Smooth muscle cell (in vitro differentiated cells): ENCODE measurements around the gene WNT5B. TPM values are rescaled to one million over a fixed set of nuclear protein-coding genes. Genes with fewer than 3 reads are reported as not detected.
A peak's percentile ranks its signal among the peaks of the same experiment; 100 is the strongest.

Experiments
- DNase-seq: peaks from one replicate; lab custom pipeline; 2025; ENCODE audit not compliant: unreplicated experiment; lab: John Stamatoyannopoulos, UW
- H2AFZ ChIP-seq: fragments of 200-600 bp; sonication (generic); 2 replicates; pipeline ENCODE4 v1.6.0; 2016; ENCODE audit warnings: antibody characterized with exemption, low read depth, mild to moderate bottlenecking
- H3F3A ChIP-seq: fragments of 200-600 bp; sonication (generic); 2 replicates; pipeline ENCODE4 v1.6.0; 2017; ENCODE audit warnings: antibody characterized with exemption, low read depth
- H3K27ac ChIP-seq: fragments of 200-600 bp; sonication (generic); 2 replicates; pipeline ENCODE4 v1.5.1; 2016; ENCODE audit warnings: low read depth, mild to moderate bottlenecking
- H3K27me3 ChIP-seq: fragments of 200-600 bp; sonication (generic); 2 replicates; pipeline ENCODE4 v1.6.1; 2016; ENCODE audit warnings: low read depth, mild to moderate bottlenecking
- H3K36me3 ChIP-seq: fragments of 200-600 bp; sonication (generic); 2 replicates; pipeline ENCODE4 v1.5.1; 2016; ENCODE audit warnings: low read depth
- H3K4me1 ChIP-seq: fragments of 200-600 bp; sonication (generic); 2 replicates; pipeline ENCODE4 v1.5.1; 2016; ENCODE audit warnings: low read depth
- H3K4me2 ChIP-seq: fragments of 200-600 bp; sonication (generic); 2 replicates; pipeline ENCODE4 v1.6.0; 2016; ENCODE audit warnings: mild to moderate bottlenecking
- H3K4me3 ChIP-seq: fragments of 200-600 bp; sonication (generic); 2 replicates; pipeline ENCODE4 v1.5.1; 2016; ENCODE audit warnings: mild to moderate bottlenecking
- H3K79me2 ChIP-seq: fragments of 200-600 bp; sonication (generic); 2 replicates; pipeline ENCODE4 v1.6.0; 2016; ENCODE audit warnings: low read depth, mild to moderate bottlenecking
- H3K9ac ChIP-seq: fragments of 200-600 bp; sonication (generic); 2 replicates; pipeline ENCODE4 v1.6.0; 2016; ENCODE audit warnings: low read depth
- H3K9me3 ChIP-seq: fragments of 200-600 bp; sonication (generic); replicated peaks from 2 replicates; pipeline ENCODE4 v1.5.1; 2016; ENCODE audit warnings: low read depth
- H4K20me1 ChIP-seq: fragments of 200-600 bp; sonication (generic); 2 replicates; pipeline ENCODE4 v1.6.0; 2016; ENCODE audit warnings: low read depth
- WGBS: methylation state at CpG from one replicate; pipeline ENCODE4 v1.1.7; 2016; ENCODE audit warnings: low lambda C conversion rate; 5-methylcytosine and 5-hydroxymethylcytosine counted together
- polyA plus RNA-seq: library from polyadenylated mRNA; unstranded; fragments of >200 nt; fragmentation: Nextera tagmentation; extraction: Ambion mirVana; gene quantifications from 2 replicates; pipeline ENCODE4 v1.2.1, GENCODE V29; 2016
- total RNA-seq: library from RNA; depleted of rRNA; stranded (reverse); fragments of >200 nt; gene quantifications from 2 replicates; pipeline ENCODE4 v1.2.3, GENCODE V29; 2014
- TF ChIP-seq, protein P1 (sequence below): fragments of 200-600 bp; sonication (generic); IDR thresholded peaks from 2 replicates; pipeline ENCODE4 v1.5.1; 2017; ENCODE audit warnings: borderline replicate concordance, mild to moderate bottlenecking, antibody characterized with exemption; ENCODE audit not compliant: insufficient read depth, poor library complexity, severe bottlenecking

The WNT5B gene
- total and polyA plus RNA-seq, 2 experiments from 2014 or later: 11.5 to 31.7 TPM

DNA sequence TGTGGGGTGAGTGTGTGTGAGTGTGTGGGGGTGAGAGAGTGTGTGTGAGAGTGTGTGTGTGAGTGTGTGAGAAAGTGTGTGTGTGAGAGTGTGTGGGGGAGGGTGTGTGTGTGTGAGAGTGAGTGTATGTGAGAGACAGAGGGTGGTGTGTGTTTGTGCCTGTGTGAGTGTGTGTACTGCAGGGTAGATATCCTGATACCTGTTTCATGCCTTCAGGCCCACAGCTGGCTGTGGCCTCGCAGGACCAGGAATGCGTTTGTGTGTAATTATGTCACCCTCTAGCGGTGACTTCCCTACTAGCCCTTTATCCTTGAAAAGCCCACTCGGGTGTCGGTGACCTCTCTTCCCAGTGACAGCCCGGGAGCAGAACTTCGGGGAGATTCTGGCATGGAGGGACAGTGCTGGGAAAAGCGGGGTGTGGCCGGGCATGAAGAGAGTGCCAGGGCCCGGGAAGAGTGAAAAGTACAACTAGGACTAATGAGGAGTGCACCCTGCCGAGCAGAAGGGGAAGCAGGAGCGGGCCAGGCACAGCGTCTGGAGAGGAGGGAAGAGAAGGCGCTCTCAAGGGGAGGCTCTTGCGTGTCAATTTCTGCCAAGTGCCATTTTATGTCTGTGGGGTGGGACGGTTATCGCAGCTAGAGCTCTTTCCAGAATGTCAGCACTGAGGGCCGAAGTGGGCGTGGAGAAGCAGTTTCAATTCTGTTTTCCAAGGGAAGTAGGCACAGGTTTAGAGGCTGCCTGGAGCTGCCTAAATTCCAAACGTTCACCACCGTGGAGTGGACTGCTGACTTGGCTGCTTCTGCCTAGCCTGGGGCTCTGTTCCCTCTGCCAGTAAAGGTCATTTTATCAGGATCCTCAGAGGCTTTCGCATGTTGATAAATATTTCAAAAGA is 23.7 kb upstream of the WNT5B start:
- peaks cover 5% of the 10 kb centered on the region for H3K4me1 ChIP-seq
- peak overlapping the region; percentile 64 for H3K27ac ChIP-seq
- TF ChIP-seq, protein P1, sequence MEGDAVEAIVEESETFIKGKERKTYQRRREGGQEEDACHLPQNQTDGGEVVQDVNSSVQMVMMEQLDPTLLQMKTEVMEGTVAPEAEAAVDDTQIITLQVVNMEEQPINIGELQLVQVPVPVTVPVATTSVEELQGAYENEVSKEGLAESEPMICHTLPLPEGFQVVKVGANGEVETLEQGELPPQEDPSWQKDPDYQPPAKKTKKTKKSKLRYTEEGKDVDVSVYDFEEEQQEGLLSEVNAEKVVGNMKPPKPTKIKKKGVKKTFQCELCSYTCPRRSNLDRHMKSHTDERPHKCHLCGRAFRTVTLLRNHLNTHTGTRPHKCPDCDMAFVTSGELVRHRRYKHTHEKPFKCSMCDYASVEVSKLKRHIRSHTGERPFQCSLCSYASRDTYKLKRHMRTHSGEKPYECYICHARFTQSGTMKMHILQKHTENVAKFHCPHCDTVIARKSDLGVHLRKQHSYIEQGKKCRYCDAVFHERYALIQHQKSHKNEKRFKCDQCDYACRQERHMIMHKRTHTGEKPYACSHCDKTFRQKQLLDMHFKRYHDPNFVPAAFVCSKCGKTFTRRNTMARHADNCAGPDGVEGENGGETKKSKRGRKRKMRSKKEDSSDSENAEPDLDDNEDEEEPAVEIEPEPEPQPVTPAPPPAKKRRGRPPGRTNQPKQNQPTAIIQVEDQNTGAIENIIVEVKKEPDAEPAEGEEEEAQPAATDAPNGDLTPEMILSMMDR: peak; percentile 73
- H2AFZ ChIP-seq: peak overlapping the region; percentile 52
- H3K4me2 ChIP-seq: peak overlapping the region; percentile 83
- peak overlapping the region; percentile 43 for H3K4me3 ChIP-seq
- no peaks in the 10 kb centered on the region for H3K9me3 ChIP-seq
- peaks cover 4% of the 10 kb centered on the region for H3F3A ChIP-seq
- H4K20me1 ChIP-seq: peaks cover 13% of the 10 kb centered on the region
- H3K79me2 ChIP-seq: no peaks in the 10 kb centered on the region
- H3K36me3 ChIP-seq: no peaks in the 10 kb centered on the region
- no peaks in the 10 kb centered on the region for H3K27me3 ChIP-seq
- no peak for DNase-seq
- H3K9ac ChIP-seq: no peak overlapping the region
- under 1% methylated on average over 22 of the region's 22 CpGs for WGBS

- peak overlapping the region; percentile 43 for H3K4me3 ChIP-seq
- peak; percentile 51 for DNase-seq
- peaks cover 4% of the 10 kb centered on the region for H3F3A ChIP-seq
- H3K36me3 ChIP-seq: no peaks in the 10 kb centered on the region
- H3K4me1 ChIP-seq: peaks cover 5% of the 10 kb centered on the region
- 7% methylated on average over 12 of the region's 12 CpGs for WGBS
- H3K9me3 ChIP-seq: no peaks in the 10 kb centered on the region
- peak overlapping the region; percentile 64 for H3K27ac ChIP-seq
- H3K4me2 ChIP-seq: peak overlapping the region; percentile 83
- H3K27me3 ChIP-seq: no peaks in the 10 kb centered on the region
- peak overlapping the region; percentile 52 for H2AFZ ChIP-seq
- TF ChIP-seq, protein P1: no peak
- no peaks in the 10 kb centered on the region for H3K79me2 ChIP-seq
- peaks cover 13% of the 10 kb centered on the region for H4K20me1 ChIP-seq
- no peak overlapping the region for H3K9ac ChIP-seq
Observed at GRCh38 chr12:1606021-1606622, 22.9 kb upstream of the WNT5B start.

DNA sequence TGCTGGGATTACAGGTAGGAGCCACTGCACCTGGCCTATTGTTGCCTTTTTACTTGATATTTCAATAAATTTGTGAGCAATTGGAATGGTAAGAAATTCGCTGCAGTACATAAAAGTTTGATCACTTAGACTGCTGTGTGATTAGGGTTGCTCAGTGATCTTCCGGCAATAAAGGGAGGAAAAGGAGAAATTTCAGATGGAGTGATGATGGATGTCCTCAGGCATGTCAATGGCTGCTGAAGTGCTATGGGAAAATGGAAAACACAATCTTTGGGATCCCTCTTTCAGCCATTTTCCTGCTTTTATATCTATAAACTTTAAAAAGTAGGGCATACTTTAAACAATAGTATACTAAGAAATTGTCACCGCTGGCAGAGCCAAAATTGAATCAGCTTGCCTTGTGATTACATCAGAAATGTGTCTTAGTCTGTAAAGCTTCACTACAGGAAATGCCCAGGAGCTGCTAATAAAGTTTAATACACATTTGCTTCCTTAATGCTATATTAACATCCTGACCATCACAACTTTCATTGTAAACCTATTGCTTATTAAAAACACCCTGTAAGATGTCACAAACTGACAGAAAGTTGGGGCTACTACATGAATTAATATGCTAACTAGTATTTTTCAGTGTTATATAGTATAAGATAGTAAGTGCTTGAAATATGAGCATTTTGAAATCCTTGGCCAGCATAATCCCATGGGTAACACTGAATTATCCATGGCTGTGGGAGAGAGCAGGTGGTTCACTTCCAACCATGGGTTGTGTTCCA is 20.9 kb upstream of the WNT5B start:
- Histone ChIP-seq H3K4me2 (no peak overlapping the region), H3K4me1 (peaks cover 15% of the 10 kb centered on the region)

More for the DNA sequence above, 20.9 kb upstream of the WNT5B start:
- no peak for DNase-seq
- Histone ChIP-seq H3K79me2 (no peaks in the 10 kb centered on the region), H3K9ac (no peak overlapping the region), H3K36me3 (no peaks in the 10 kb centered on the region), H3K9me3 (no peaks in the 10 kb centered on the region), H3K4me3 (no peak overlapping the region), H3F3A (peaks cover 4% of the 10 kb centered on the region), H3K27ac (no peak overlapping the region), H2AFZ (no peak overlapping the region), H4K20me1 (peaks cover 23% of the 10 kb centered on the region), H3K27me3 (no peaks in the 10 kb centered on the region)
- TF ChIP-seq, protein P1: no peak
- WGBS: 89% methylated on average over 3 of the region's 3 CpGs
